Neuronal stem cell (in vitro differentiated cells): ENCODE results near the gene DLGAP4.

Experiments used
- DNase-seq: peaks from one replicate; pipeline ENCODE4 v3.0.0-alpha.2; 2013; ENCODE audit warnings: low spot score
- H2AFZ ChIP-seq: one replicate; pipeline ENCODE4 v1.6.1; 2013; ENCODE audit warnings: mild to moderate bottlenecking, low read length, inconsistent platforms
- H2AK5ac ChIP-seq: 2 replicates; pipeline ENCODE4 v1.6.1; 2013; ENCODE audit warnings: low read depth, mild to moderate bottlenecking, inconsistent platforms, low read length, moderate library complexity, mixed read lengths
- H2BK120ac ChIP-seq: 2 replicates; pipeline ENCODE4 v1.6.1; 2013; ENCODE audit warnings: low read depth, mild to moderate bottlenecking, inconsistent platforms, low read length, moderate library complexity, mixed read lengths
- H2BK12ac ChIP-seq: one replicate; pipeline ENCODE4 v1.6.1; 2013; ENCODE audit warnings: low read length, inconsistent platforms
- H2BK15ac ChIP-seq: 2 replicates; pipeline ENCODE4 v1.6.1; 2013; ENCODE audit warnings: mild to moderate bottlenecking, low read length, inconsistent platforms, mixed read lengths
- H2BK5ac ChIP-seq: one replicate; pipeline ENCODE4 v1.6.1; 2013; ENCODE audit warnings: inconsistent platforms, mild to moderate bottlenecking, low read length, moderate library complexity
- H3K14ac ChIP-seq: one replicate; pipeline ENCODE4 v1.6.1; 2013; ENCODE audit warnings: low read length, inconsistent platforms
- H3K18ac ChIP-seq: 2 replicates; pipeline ENCODE4 v1.6.1; 2013; ENCODE audit warnings: low read length, inconsistent platforms
- H3K23ac ChIP-seq: 2 replicates; pipeline ENCODE4 v1.6.1; 2013; ENCODE audit warnings: low read depth, mild to moderate bottlenecking, mixed read lengths, low read length, inconsistent platforms; ENCODE audit not compliant: poor library complexity
- H3K27ac ChIP-seq: replicated peaks from 3 replicates; pipeline ENCODE4 v1.5.1; 2013; ENCODE audit warnings: low read length, inconsistent platforms
- H3K27me3 ChIP-seq, 3 experiments: 2 replicates each; pipeline ENCODE4 v1.6.1; 2013; ENCODE audit warnings: low read length in 3 of 3, mild to moderate bottlenecking in 2 of 3, inconsistent platforms in 1 of 3, low read depth in 1 of 3, mixed read lengths in 1 of 3, moderate library complexity in 1 of 3; ENCODE audit not compliant: control insufficient read depth in 3 of 3, insufficient read depth in 3 of 3
- H3K36me3 ChIP-seq, 2 donors: replicated peaks in 1 of 2; 2 replicates each; pipeline ENCODE4 v1.6.1; 2013; ENCODE audit warnings: low read length in 2 of 2; ENCODE audit not compliant: control insufficient read depth in 2 of 2, insufficient read depth in 2 of 2
- H3K4ac ChIP-seq: 2 replicates; pipeline ENCODE4 v1.6.1; 2013; ENCODE audit warnings: inconsistent platforms, mild to moderate bottlenecking, low read length, moderate library complexity
- H3K4me1 ChIP-seq, 2 donors: 1 replicate in 1 of 2; 2 replicates in 1 of 2; pipeline ENCODE4 v1.6.1; 2013; ENCODE audit warnings: low read length in 2 of 2, low read depth in 1 of 2; ENCODE audit not compliant: control insufficient read depth in 2 of 2, insufficient read depth in 1 of 2
- H3K4me2 ChIP-seq: one replicate; pipeline ENCODE4 v1.6.1; 2013; ENCODE audit warnings: mild to moderate bottlenecking, low read length, inconsistent platforms; ENCODE audit not compliant: insufficient read depth, poor library complexity, severe bottlenecking
- H3K4me3 ChIP-seq, 2 donors: 2 replicates each; pipeline ENCODE4 v1.5.1; 2013; ENCODE audit warnings: low read length in 2 of 2, mild to moderate bottlenecking in 2 of 2, inconsistent platforms in 1 of 2, moderate library complexity in 1 of 2
- H3K79me1 ChIP-seq: one replicate; pipeline ENCODE4 v1.6.1; 2013; ENCODE audit warnings: low read depth, mild to moderate bottlenecking, inconsistent platforms, low read length, moderate library complexity
- H3K9ac ChIP-seq: one replicate; pipeline ENCODE4 v1.6.1; 2013; ENCODE audit warnings: mild to moderate bottlenecking, low read depth, low read length, inconsistent platforms; ENCODE audit not compliant: poor library complexity
- H3K9me3 ChIP-seq, 2 donors: replicated peaks in 1 of 2; 2 replicates each; pipeline versions ENCODE3 to v1.6.1; 2013; ENCODE audit warnings: low read length in 2 of 2, mild to moderate bottlenecking in 2 of 2, inconsistent platforms in 1 of 2, low read depth in 1 of 2, mixed read lengths in 1 of 2, moderate library complexity in 1 of 2; ENCODE audit not compliant: control insufficient read depth in 2 of 2, insufficient read depth in 1 of 2
- H4K8ac ChIP-seq: one replicate; pipeline ENCODE4 v1.6.1; 2013; ENCODE audit warnings: low read depth, mild to moderate bottlenecking, inconsistent platforms, low read length, moderate library complexity
- H4K91ac ChIP-seq: one replicate; pipeline ENCODE4 v1.6.1; 2013; ENCODE audit warnings: low read length, low read depth, mild to moderate bottlenecking, inconsistent platforms; ENCODE audit not compliant: poor library complexity
- WGBS, 2 donors: extraction: QIAGEN DNeasy Blood & Tissue Kit; methylation state at CpG; one replicate each; pipeline ENCODE4 v1.1.7; 2013; ENCODE audit warnings: missing lambda C conversion rate in 2 of 2, mixed read lengths in 1 of 2; ENCODE audit not compliant: insufficient read length in 2 of 2, insufficient replicate concordance in 1 of 2; ENCODE audit errors: extremely low coverage in 2 of 2; 5-methylcytosine and 5-hydroxymethylcytosine counted together

The DLGAP4 gene

GRCh38 chr20:36544134-36545018 is 238.2 kb downstream of the DLGAP4 start:
- H3K23ac ChIP-seq, result peak overlapping the region; percentile 9
- H2BK5ac ChIP-seq, result no peak overlapping the region
- peaks cover 0 to 23% of the 10 kb centered on the region in 2 donors for H3K36me3 ChIP-seq
- H3K4me3 ChIP-seq, result no peak overlapping the region
- H2BK12ac ChIP-seq, result no peak overlapping the region
- no peak overlapping the region for H2BK120ac ChIP-seq
- no CpG with 5 or more reads among the region's 15 CpGs for WGBS, 2 donors
- H2AFZ ChIP-seq, result no peak overlapping the region
- DNase-seq, result no peak
- peaks cover 7% of the 10 kb centered on the region for H3K79me1 ChIP-seq
- no peaks in the 10 kb centered on the region for H3K9me3 ChIP-seq
- H2BK15ac ChIP-seq, result no peak overlapping the region
- no peak overlapping the region for H3K27ac ChIP-seq
- H3K4ac ChIP-seq, result no peak overlapping the region
- no peak overlapping the region for H4K91ac ChIP-seq
- peaks cover 4 to 22% of the 10 kb centered on the region in 2 donors for H3K4me1 ChIP-seq
- peak overlapping the region; percentile 9 for H3K18ac ChIP-seq
- no peak overlapping the region for H4K8ac ChIP-seq
- no peak overlapping the region for H2AK5ac ChIP-seq
- peak overlapping the region; percentile 78 for H3K9ac ChIP-seq
- no peaks in the 10 kb centered on the region for H3K27me3 ChIP-seq
- H3K4me2 ChIP-seq, result no peak overlapping the region
- no peak overlapping the region for H3K14ac ChIP-seq

- H2BK12ac ChIP-seq, result peak overlapping the region; percentile 52
- peak overlapping the region; percentile 69 for H3K23ac ChIP-seq
- no peak overlapping the region for H2BK120ac ChIP-seq
- H3K27me3 ChIP-seq, result no peaks in the 10 kb centered on the region
- no peaks in the 10 kb centered on the region for H3K9me3 ChIP-seq
- no peak for DNase-seq
- no peak overlapping the region for H3K27ac ChIP-seq
- H3K79me1 ChIP-seq, result peaks cover 8% of the 10 kb centered on the region
- H3K9ac ChIP-seq, result peak overlapping the region; percentile 51
- H2AK5ac ChIP-seq, result no peak overlapping the region
- no peak overlapping the region for H3K14ac ChIP-seq
- H3K4ac ChIP-seq, result no peak overlapping the region
- no peak overlapping the region for H2BK5ac ChIP-seq
- no peak overlapping the region for H4K8ac ChIP-seq
- no peak overlapping the region for H3K4me3 ChIP-seq
- no peak overlapping the region for H2AFZ ChIP-seq
- peaks cover 0 to 24% of the 10 kb centered on the region in 2 donors for H3K36me3 ChIP-seq
- H3K4me2 ChIP-seq, result no peak overlapping the region
- H2BK15ac ChIP-seq, result no peak overlapping the region
- peak overlapping the region; percentile 54 for H3K18ac ChIP-seq
- peaks cover 4 to 17% of the 10 kb centered on the region in 2 donors for H3K4me1 ChIP-seq
- no CpG with 5 or more reads among the region's 14 CpGs for WGBS, 2 donors
- H4K91ac ChIP-seq, result no peak overlapping the region
These were observed 240.1 kb downstream of the DLGAP4 start for GRCh38 chr20:36546111-36546736.

GRCh38 chr20:36547186-36548005 is 241.3 kb downstream of the DLGAP4 start:
- Histone ChIP-seq H3K9ac (no peak overlapping the region), H3K27me3 (no peaks in the 10 kb centered on the region), H2BK5ac (no peak overlapping the region), H3K9me3 (no peaks in the 10 kb centered on the region), H4K8ac (no peak overlapping the region), H3K23ac (no peak overlapping the region), H2AK5ac (no peak overlapping the region), H2BK120ac (no peak overlapping the region), H2BK15ac (peak overlapping the region; percentile 8), H3K4ac (no peak overlapping the region), H3K79me1 (peaks cover 5% of the 10 kb centered on the region), H4K91ac (no peak overlapping the region), H2AFZ (no peak overlapping the region), H3K4me3 (no peak overlapping the region), H2BK12ac (no peak overlapping the region), H3K27ac (no peak overlapping the region), H3K18ac (no peak overlapping the region), H3K14ac (no peak overlapping the region), H3K4me1 (peaks cover 4 to 13% of the 10 kb centered on the region in 2 donors), H3K36me3 (peaks cover 0 to 24% of the 10 kb centered on the region in 2 donors), H3K4me2 (no peak overlapping the region)
- no peak for DNase-seq
- no CpG with 5 or more reads among the region's 12 CpGs for WGBS, 2 donors

- Histone ChIP-seq H3K9ac (no peak overlapping the region), H2AK5ac (no peak overlapping the region), H2BK12ac (no peak overlapping the region), H2AFZ (no peak overlapping the region), H3K14ac (no peak overlapping the region), H3K23ac (no peak overlapping the region), H2BK15ac (peak overlapping the region; percentile 8), H3K4ac (no peak overlapping the region), H3K18ac (no peak overlapping the region), H3K36me3 (peaks cover 0 to 24% of the 10 kb centered on the region in 2 donors), H3K4me1 (peaks cover 0 to 7% of the 10 kb centered on the region in 2 donors), H3K27me3 (no peaks in the 10 kb centered on the region), H4K8ac (no peak overlapping the region), H3K4me2 (no peak overlapping the region), H2BK5ac (no peak overlapping the region), H3K4me3 (no peak overlapping the region), H3K27ac (no peak overlapping the region), H3K79me1 (peaks cover 3% of the 10 kb centered on the region), H4K91ac (no peak overlapping the region), H2BK120ac (no peak overlapping the region), H3K9me3 (no peaks in the 10 kb centered on the region)
- DNase-seq, result no peak
- no CpG with 5 or more reads among the region's 12 CpGs for WGBS, 2 donors
These were observed 241.8 kb downstream of the DLGAP4 start for GRCh38 chr20:36548006-36548315.
